OCI-LY3 (cell line): ENCODE measurements around the gene RAB23.

ENCODE experiments used
- H2AFZ ChIP-seq: fragments of 200-600, 300-600 bp; shearing (Covaris generic); 2 replicates; pipeline ENCODE4 v1.6.0; 2014; ENCODE audit warnings: antibody characterized with exemption, low read depth, low read length
- H3K27ac ChIP-seq: fragments of 200-600, 300-600 bp; sonication (generic); 2 replicates; pipeline ENCODE4 v1.5.1; 2014; ENCODE audit warnings: mild to moderate bottlenecking, low read length, moderate library complexity, mixed read lengths
- H3K27me3 ChIP-seq: fragments of 200-600, 300-600 bp; sonication (generic); 2 replicates; pipeline ENCODE4 v1.6.1; 2014; ENCODE audit warnings: low read depth, low read length, mixed read lengths
- H3K36me3 ChIP-seq: fragments of 200-600, 300-600 bp; sonication (generic); replicated peaks from 2 replicates; pipeline ENCODE3; 2014; ENCODE audit warnings: low read depth, low read length, mixed read lengths
- H3K4me1 ChIP-seq: fragments of 300-600, 200-600 bp; sonication (generic); 2 replicates; pipeline ENCODE4 v1.6.1; 2014; ENCODE audit warnings: low read length, mixed read lengths
- H3K4me2 ChIP-seq: fragments of 200-600, 300-600 bp; sonication (generic); 2 replicates; pipeline ENCODE4 v1.6.1; 2014; ENCODE audit warnings: low read length, mixed read lengths
- H3K4me3 ChIP-seq: fragments of 300-600, 200-600 bp; sonication (generic); 2 replicates; pipeline ENCODE4 v1.5.1; 2014; ENCODE audit warnings: antibody characterized with exemption, mild to moderate bottlenecking, low read length, moderate library complexity
- H3K79me2 ChIP-seq: fragments of 300-600, 200-600 bp; shearing (Covaris generic); 2 replicates; pipeline ENCODE4 v1.6.1; 2014; ENCODE audit warnings: mild to moderate bottlenecking, low read length, mixed read lengths
- H3K9ac ChIP-seq: fragments of 300-600, 200-600 bp; shearing (Covaris generic); 2 replicates; pipeline ENCODE4 v1.6.0; 2014; ENCODE audit warnings: mild to moderate bottlenecking, low read length, moderate library complexity
- H3K9me3 ChIP-seq: fragments of 200-600, 300-600 bp; shearing (Covaris generic); 2 replicates; pipeline ENCODE4 v1.6.1; 2014; ENCODE audit warnings: low read length, mixed read lengths; ENCODE audit not compliant: insufficient read depth
- H4K20me1 ChIP-seq: fragments of 200-600, 300-600 bp; sonication (generic); 2 replicates; pipeline ENCODE4 v1.6.1; 2016; ENCODE audit warnings: low read length, mixed read lengths; ENCODE audit not compliant: insufficient read depth
- CTCF ChIP-seq: fragments of 200-600, 300-600 bp; sonication (generic); IDR thresholded peaks from 2 replicates; pipeline ENCODE4 v1.5.1; 2014; ENCODE audit warnings: antibody characterized with exemption, low read length, low read depth
- EZH2phosphoT487 ChIP-seq: fragments of 200-600 bp; shearing (Covaris generic); IDR thresholded peaks from 2 replicates; pipeline ENCODE4 v1.6.1; 2018; ENCODE audit warnings: antibody characterized with exemption, mixed run types, low read depth

RAB23 gene

GRCh38 chr6:57174511-57174907 is 47.6 kb downstream of the RAB23 start:
- Histone ChIP-seq H3K4me3 (peak overlapping the region; percentile 87; the same call in 1 of the 2 replicates), H3K9me3 (no peaks in the 10 kb centered on the region), H3K4me2 (peak overlapping the region; percentile 91), H3K27me3 (no peaks in the 10 kb centered on the region), H4K20me1 (peaks cover 15% of the 10 kb centered on the region; the same call in 1 of the 2 replicates), H3K9ac (0 out of 2 replicates have a peak overlapping the region, but pooled peaks have one; percentile 85), H2AFZ (no peak overlapping the region), H3K27ac (no peak overlapping the region), H3K4me1 (peaks cover 15% of the 10 kb centered on the region), H3K79me2 (peaks cover 71% of the 10 kb centered on the region), H3K36me3 (peaks cover 9% of the 10 kb centered on the region)
- TF ChIP-seq CTCF (no peak), EZH2phosphoT487 (no peak)

- H3K36me3 ChIP-seq: peaks cover 9% of the 10 kb centered on the region
- peak overlapping the region; percentile 85 for H3K9ac ChIP-seq
- peak overlapping the region; percentile 87 for H3K4me3 ChIP-seq
- no peak for TF ChIP-seq EZH2phosphoT487
- no peaks in the 10 kb centered on the region for H3K27me3 ChIP-seq
- peak overlapping the region; percentile 91 for H3K4me2 ChIP-seq
- no peak overlapping the region for H3K27ac ChIP-seq
- 0 out of 2 replicates have a peak, but pooled peaks cover 11% of the 10 kb centered on the region for H4K20me1 ChIP-seq
- H3K4me1 ChIP-seq: peaks cover 15% of the 10 kb centered on the region
- H2AFZ ChIP-seq: no peak overlapping the region
- no peaks in the 10 kb centered on the region for H3K9me3 ChIP-seq
- peaks cover 66% of the 10 kb centered on the region for H3K79me2 ChIP-seq
These were observed 48.1 kb downstream of the RAB23 start for GRCh38 chr6:57173886-57174510.

- Histone ChIP-seq H3K79me2 (peaks cover 58% of the 10 kb centered on the region), H3K4me2 (peak overlapping the region; percentile 91), H2AFZ (peak overlapping the region; percentile 70), H3K9ac (peak overlapping the region; percentile 85), H3K27me3 (no peaks in the 10 kb centered on the region), H3K4me1 (peaks cover 15% of the 10 kb centered on the region), H3K27ac (peak overlapping the region; percentile 65), H3K4me3 (peak overlapping the region; percentile 87), H3K36me3 (peaks cover 10% of the 10 kb centered on the region), H4K20me1 (0 out of 2 replicates have a peak, but pooled peaks cover 10% of the 10 kb centered on the region), H3K9me3 (no peaks in the 10 kb centered on the region)
- TF ChIP-seq EZH2phosphoT487 (no peak), CTCF (no peak)
These were observed 48.8 kb downstream of the RAB23 start for GRCh38 chr6:57173056-57173885.

GRCh38 chr6:57172136-57173055 is 49.7 kb downstream of the RAB23 start, which contains the start of gene BAG2:
Gene BAG2 (plus strand): TSS chr6:57172326. CDS start chr6:57172698, 372 bp downstream.
- H2AFZ ChIP-seq: peak within 1 kb of the TSS; percentile 70
- peaks cover 15% of the 10 kb centered on the region for H3K4me1 ChIP-seq
- H3K4me2 ChIP-seq: peak within 1 kb of the TSS; percentile 91
- H3K36me3 ChIP-seq: peaks cover 12% of the 10 kb centered on the region
- no peaks in the 10 kb centered on the region for H3K9me3 ChIP-seq
- H4K20me1 ChIP-seq: 0 out of 2 replicates have a peak, but pooled peaks cover 10% of the 10 kb centered on the region
- TF ChIP-seq CTCF: no peak
- TF ChIP-seq EZH2phosphoT487: no peak
- peaks cover 50% of the 10 kb centered on the region for H3K79me2 ChIP-seq
- H3K27me3 ChIP-seq: no peaks in the 10 kb centered on the region
- H3K9ac ChIP-seq: peak within 1 kb of the TSS; percentile 85
- peak within 1 kb of the TSS; percentile 87 for H3K4me3 ChIP-seq
- H3K27ac ChIP-seq: peak within 1 kb of the TSS; percentile 65
